Daoy (cell line): ENCODE measurements around the gene GAS2L2. TPM values are rescaled to one million over a fixed set of nuclear protein-coding genes. Genes with fewer than 3 reads are reported as not detected.

Source experiments
- DNase-seq: peaks from one replicate; pipeline ENCODE4 v3.0.0-alpha.2; 2015; ENCODE audit warnings: low read depth
- total RNA-seq: library from RNA; depleted of rRNA; stranded (reverse); fragments of >200 nt; shearing (Covaris generic); gene quantifications from 2 replicates; pipeline ENCODE4 v1.2.3, GENCODE V29; 2014; rRNA removed

Gene GAS2L2
- total RNA-seq, 1 experiment from 2014 or later = not detected

DNA sequence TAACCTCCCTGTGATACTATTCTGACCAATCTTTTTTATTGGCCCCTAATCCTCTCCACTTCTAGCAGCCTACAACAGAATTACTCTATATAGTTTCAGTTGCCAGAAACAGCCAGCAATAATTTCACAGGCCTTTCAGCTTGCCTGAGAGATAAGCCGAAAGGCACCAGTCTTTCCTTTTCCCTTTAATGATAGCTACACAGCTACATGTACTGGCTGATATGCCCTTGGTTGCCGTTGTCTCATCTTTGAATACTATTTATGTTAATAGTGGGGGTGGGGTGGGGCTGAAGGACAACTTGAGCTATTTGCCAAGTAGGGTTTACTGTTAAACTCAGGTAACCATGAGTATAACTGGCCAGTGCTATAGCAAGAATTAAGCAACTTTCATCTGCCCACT lies 57.4 kb downstream of the GAS2L2 start:
- no peak for DNase-seq

DNA sequence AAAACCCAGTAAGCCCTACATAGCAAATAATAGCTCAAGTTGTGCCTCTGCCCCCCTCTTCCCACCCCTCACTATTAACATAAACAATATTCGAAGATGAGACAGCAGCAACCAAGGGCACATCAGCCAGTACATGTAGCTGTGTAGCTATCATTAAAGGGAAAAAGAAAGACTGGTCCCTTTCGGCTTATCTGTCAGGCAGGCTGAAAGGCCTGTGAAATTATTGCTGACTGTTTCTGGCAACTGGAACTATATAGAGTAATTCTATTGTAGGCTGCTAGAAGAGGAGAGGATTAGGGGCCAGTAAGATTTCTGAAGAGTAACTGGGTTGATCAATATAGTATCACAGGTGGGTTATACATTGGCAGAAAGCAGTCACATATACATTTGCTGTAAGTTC lies 58.1 kb downstream of the GAS2L2 start:
- no peak for DNase-seq

Other genes starting within 250 kb of the GAS2L2 start
- gene SLFN12L, start 215.6 kb downstream of the GAS2L2 start, total RNA-seq = 0.91 and 1.1 TPM in 2 replicates
- gene SLFN14, start 192.4 kb downstream of the GAS2L2 start, total RNA-seq = not detected in 2 replicates
- gene PEX12, start 174.7 kb downstream of the GAS2L2 start, total RNA-seq = 11.0 and 13.5 TPM in 2 replicates
- gene AP2B1, start 165.9 kb downstream of the GAS2L2 start, total RNA-seq = 87.9 and 88.1 TPM in 2 replicates
- gene RASL10B, start 21.6 kb downstream of the GAS2L2 start, total RNA-seq = 0.39 and 3.5 TPM in 2 replicates
- gene C17orf50, start 7.6 kb upstream of the GAS2L2 start, total RNA-seq = not detected in 2 replicates
- gene MMP28, start 42.4 kb upstream of the GAS2L2 start, total RNA-seq = 0.40 TPM in 1 of 2 replicates, not detected in the other
- gene TAF15, start 56.2 kb upstream of the GAS2L2 start, total RNA-seq = 12.1 and 15.9 TPM in 2 replicates
- gene HEATR9, start 115.7 kb upstream of the GAS2L2 start, total RNA-seq = not detected in 2 replicates
- 9.0 and 14.4 TPM in 2 replicates for gene CCL5, start 127.1 kb upstream of the GAS2L2 start, total RNA-seq
- gene RDM1, start 177.5 kb upstream of the GAS2L2 start, total RNA-seq = 0.86 and 4.3 TPM in 2 replicates
- not detected in 2 replicates for gene LYZL6, start 190.5 kb upstream of the GAS2L2 start, total RNA-seq
- not detected in 2 replicates for gene CCL16, start 228.3 kb upstream of the GAS2L2 start, total RNA-seq
- gene CCL14, start 233.5 kb upstream of the GAS2L2 start, total RNA-seq = not detected in 2 replicates
- gene CCL15, start 248.3 kb upstream of the GAS2L2 start, total RNA-seq = not detected in 2 replicates